ENCODE measurements around the gene HSD11B2.

DNA sequence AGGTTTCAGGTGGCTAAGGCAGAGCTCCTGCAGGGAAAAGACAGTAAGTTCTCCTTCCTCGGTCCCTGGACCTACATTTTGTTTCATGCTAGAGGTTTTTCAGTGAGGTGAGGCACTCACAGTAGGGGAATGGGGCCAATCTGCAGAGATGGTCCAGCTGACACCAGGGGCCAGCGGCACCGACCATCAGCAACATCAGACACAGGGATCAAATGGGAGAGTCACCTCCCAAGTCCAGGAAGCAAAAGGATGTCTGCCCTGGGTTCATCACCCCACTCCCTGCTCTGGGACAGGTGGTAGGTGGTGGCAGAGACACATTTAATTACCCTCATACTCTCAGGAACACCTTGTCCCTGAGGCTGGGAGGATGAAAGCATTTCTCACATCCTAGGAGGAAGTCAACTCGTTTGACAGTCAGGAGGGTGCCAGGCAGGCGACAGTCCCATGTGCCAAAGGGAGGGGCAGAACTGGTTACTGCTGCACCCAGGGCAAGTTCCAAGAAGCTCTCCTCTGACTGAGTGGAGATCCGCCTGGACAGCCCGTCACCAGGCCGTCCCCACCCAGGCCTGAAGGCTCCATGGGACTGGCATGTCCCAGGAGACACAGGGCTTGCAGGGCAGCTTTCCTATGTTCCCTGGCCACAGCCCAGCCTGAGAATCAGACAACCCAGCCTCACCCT, 30.8 kb downstream of the HSD11B2 start:
- TF ChIP-seq, protein P1, sequence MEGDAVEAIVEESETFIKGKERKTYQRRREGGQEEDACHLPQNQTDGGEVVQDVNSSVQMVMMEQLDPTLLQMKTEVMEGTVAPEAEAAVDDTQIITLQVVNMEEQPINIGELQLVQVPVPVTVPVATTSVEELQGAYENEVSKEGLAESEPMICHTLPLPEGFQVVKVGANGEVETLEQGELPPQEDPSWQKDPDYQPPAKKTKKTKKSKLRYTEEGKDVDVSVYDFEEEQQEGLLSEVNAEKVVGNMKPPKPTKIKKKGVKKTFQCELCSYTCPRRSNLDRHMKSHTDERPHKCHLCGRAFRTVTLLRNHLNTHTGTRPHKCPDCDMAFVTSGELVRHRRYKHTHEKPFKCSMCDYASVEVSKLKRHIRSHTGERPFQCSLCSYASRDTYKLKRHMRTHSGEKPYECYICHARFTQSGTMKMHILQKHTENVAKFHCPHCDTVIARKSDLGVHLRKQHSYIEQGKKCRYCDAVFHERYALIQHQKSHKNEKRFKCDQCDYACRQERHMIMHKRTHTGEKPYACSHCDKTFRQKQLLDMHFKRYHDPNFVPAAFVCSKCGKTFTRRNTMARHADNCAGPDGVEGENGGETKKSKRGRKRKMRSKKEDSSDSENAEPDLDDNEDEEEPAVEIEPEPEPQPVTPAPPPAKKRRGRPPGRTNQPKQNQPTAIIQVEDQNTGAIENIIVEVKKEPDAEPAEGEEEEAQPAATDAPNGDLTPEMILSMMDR (IDR thresholded peaks at IDR 0.05; ENCODE audit: borderline replicate concordance, extremely low read depth, low read length, poor library complexity, severe bottlenecking), result no peak
- TF ChIP-seq EZH2 (IDR thresholded peaks at IDR 0.05; ENCODE audit: borderline replicate concordance, low read depth, low read length, severe bottlenecking), result no peak

Data from DND-41 (cell line).